WERI-Rb-1 (cell line): ENCODE measurements around the gene ASS1.
A peak's percentile ranks its signal among the peaks of the same experiment; 100 is the strongest.

ENCODE experiments used
- DNase-seq: peaks from one replicate; pipeline ENCODE4 v3.0.0-alpha.2; 2020
- H3K27ac ChIP-seq: fragments of 250-450 bp; sonication (Bioruptor Pico); 2 replicates; pipeline ENCODE4 v1.5.1; 2020; ENCODE audit warnings: mild to moderate bottlenecking, moderate library complexity
- H3K27me3 ChIP-seq: fragments of 250-450 bp; sonication (Bioruptor Pico); 2 replicates; pipeline ENCODE4 v1.5.1; 2021; ENCODE audit warnings: mild to moderate bottlenecking, low read depth, moderate library complexity; ENCODE audit not compliant: insufficient read depth, severe bottlenecking
- H3K36me3 ChIP-seq: fragments of 250-450 bp; sonication (Bioruptor Pico); 2 replicates; pipeline ENCODE4 v1.5.1; 2020; ENCODE audit warnings: mild to moderate bottlenecking, moderate library complexity
- H3K4me3 ChIP-seq: 2 replicates; pipeline ENCODE4 v1.5.1; 2011; ENCODE audit warnings: low read depth, mild to moderate bottlenecking, control low read depth, low read length
- H3K9me3 ChIP-seq: fragments of 250-450 bp; sonication (Bioruptor Pico); 2 replicates; pipeline ENCODE4 v1.5.1; 2021; ENCODE audit warnings: mild to moderate bottlenecking, moderate library complexity; ENCODE audit not compliant: severe bottlenecking
- TF ChIP-seq, protein P1 (sequence below): IDR thresholded peaks from 2 replicates; pipeline ENCODE4 v1.5.1; 2011; ENCODE audit warnings: low read depth, mild to moderate bottlenecking, control low read depth, inconsistent platforms, low read length

The ASS1 gene

DNA sequence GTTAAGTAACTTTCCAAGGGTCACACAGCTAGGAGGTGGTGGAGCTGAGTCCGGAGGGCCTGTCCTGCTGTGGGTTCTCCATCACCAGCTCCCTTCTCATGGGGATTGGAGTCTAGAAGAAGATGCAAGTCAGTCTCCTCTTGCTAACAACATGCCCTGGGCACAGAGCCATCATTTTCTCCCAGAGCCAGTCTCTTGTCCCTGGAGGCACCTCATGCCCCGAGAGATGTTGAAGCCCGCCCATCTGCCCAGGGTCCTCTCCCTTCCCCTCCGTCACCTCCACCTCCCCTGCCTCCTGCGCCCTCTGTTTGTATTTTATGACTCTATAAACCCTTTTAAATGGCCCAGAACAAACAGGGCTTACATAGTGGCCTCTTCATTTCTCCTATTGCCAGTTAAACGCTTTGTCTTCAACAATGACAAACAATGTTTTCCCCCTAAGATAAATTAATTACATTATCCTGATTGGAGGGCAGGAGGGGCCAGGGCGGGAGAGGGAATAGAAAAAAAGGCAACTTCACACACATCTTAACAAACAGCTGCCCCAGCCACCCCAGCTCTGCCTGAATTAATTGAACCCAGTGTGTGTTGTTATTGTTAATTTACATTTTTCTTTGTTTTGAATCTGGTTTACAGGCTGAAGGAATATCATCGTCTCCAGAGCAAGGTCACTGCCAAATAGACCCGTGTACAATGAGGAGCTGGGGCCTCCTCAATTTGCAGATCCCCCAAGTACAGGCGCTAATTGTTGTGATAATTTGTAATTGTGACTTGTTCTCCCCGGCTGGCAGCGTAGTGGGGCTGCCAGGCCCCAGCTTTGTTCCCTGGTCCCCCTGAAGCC, 55.8 kb downstream of the ASS1 start:
- DNase-seq = no peak
- peaks cover 35% of the 10 kb centered on the region for H3K36me3 ChIP-seq

DNA sequence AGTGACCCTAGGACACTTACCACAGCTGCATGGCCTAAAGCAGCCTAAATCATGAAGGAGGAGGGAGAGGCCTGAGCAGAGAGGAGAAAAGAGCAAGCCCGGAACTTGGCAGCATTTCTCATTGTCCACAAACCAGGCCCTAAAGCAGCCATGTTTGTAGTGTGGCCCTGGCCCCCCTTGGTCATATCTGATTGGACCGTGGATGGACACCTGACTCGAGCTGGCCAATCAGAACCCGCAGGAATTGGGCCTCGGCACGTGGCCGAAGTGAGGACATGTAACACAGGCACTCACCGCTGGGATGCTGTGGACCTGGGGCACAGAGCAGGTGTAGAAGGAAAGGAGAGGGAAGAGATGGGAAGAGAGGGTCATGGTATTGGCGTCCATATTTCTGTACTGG, 56.9 kb downstream of the ASS1 start:
- H3K4me3 ChIP-seq = no peak overlapping the region
- H3K27ac ChIP-seq = no peak overlapping the region
- TF ChIP-seq, protein P1, sequence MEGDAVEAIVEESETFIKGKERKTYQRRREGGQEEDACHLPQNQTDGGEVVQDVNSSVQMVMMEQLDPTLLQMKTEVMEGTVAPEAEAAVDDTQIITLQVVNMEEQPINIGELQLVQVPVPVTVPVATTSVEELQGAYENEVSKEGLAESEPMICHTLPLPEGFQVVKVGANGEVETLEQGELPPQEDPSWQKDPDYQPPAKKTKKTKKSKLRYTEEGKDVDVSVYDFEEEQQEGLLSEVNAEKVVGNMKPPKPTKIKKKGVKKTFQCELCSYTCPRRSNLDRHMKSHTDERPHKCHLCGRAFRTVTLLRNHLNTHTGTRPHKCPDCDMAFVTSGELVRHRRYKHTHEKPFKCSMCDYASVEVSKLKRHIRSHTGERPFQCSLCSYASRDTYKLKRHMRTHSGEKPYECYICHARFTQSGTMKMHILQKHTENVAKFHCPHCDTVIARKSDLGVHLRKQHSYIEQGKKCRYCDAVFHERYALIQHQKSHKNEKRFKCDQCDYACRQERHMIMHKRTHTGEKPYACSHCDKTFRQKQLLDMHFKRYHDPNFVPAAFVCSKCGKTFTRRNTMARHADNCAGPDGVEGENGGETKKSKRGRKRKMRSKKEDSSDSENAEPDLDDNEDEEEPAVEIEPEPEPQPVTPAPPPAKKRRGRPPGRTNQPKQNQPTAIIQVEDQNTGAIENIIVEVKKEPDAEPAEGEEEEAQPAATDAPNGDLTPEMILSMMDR = no peak
- DNase-seq = no peak
- peaks cover 28% of the 10 kb centered on the region for H3K36me3 ChIP-seq
- H3K9me3 ChIP-seq = peaks cover 4% of the 10 kb centered on the region
- no peaks in the 10 kb centered on the region for H3K27me3 ChIP-seq

More for the DNA sequence above, 55.8 kb downstream of the ASS1 start:
- no peak overlapping the region for H3K27ac ChIP-seq
- H3K9me3 ChIP-seq = peaks cover 4% of the 10 kb centered on the region
- TF ChIP-seq, protein P1 = no peak
- no peaks in the 10 kb centered on the region for H3K27me3 ChIP-seq
- no peak overlapping the region for H3K4me3 ChIP-seq

DNA sequence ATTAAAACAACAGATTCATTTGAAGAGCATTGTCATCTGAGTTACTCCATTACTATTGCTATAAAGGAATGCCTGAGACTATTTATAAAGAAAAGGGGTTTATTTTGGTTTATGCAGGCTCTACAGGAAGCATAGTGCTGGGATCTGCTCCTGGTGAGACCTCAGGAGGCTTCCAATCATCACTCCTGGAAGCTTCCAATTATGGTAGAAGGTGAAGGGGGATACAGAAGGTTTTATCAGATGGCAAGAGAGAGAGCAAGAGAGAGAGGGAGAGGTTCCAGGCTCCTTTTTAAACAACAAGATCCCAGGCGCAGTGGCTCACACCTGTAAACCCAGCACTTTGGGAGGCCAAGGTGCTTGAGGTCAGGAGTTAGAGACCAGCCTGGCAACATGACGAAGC, 63.5 kb downstream of the ASS1 start:
- Histone ChIP-seq H3K4me3 (no peak overlapping the region), H3K27ac (no peak overlapping the region), H3K27me3 (no peaks in the 10 kb centered on the region), H3K9me3 (peaks cover 17% of the 10 kb centered on the region), H3K36me3 (no peaks in the 10 kb centered on the region)
- TF ChIP-seq, protein P1 = no peak
- DNase-seq = no peak

GRCh38 chr9:130512199-130512598, 67.4 kb downstream of the ASS1 start:
- Histone ChIP-seq H3K4me3 (no peak overlapping the region), H3K36me3 (no peaks in the 10 kb centered on the region), H3K27ac (peak overlapping the region; percentile 69), H3K9me3 (peaks cover 13% of the 10 kb centered on the region), H3K27me3 (no peaks in the 10 kb centered on the region)
- TF ChIP-seq, protein P1 = no peak
- no peak for DNase-seq

GRCh38 chr9:130513078-130513477, 68.3 kb downstream of the ASS1 start:
- Histone ChIP-seq H3K27ac (peak overlapping the region; percentile 69), H3K36me3 (no peaks in the 10 kb centered on the region), H3K4me3 (no peak overlapping the region), H3K9me3 (peaks cover 12% of the 10 kb centered on the region), H3K27me3 (no peaks in the 10 kb centered on the region)
- no peak for DNase-seq
- TF ChIP-seq, protein P1 = no peak
